A549 (cell line): ENCODE measurements around the gene CAPZA1. TPM values are rescaled to one million over a fixed set of nuclear protein-coding genes. Genes with fewer than 3 reads are reported as not detected.

ENCODE experiments used
- ATAC-seq, 2 experiments: fragments of 200-7000 bp in 1 of 2; fragments of >200 bp in 1 of 2; cut with Nextera tagmentation in 1 of 2; cut with Tn5 transposase in 1 of 2; 3 replicates each; pipeline versions ENCODE4 v1.8.0 to v1.9.1; 2018 to 2020; ENCODE audit warnings: mild to moderate bottlenecking in 1 of 2, moderate library complexity in 1 of 2
- CTCF ChIA-PET: fragments of 300-600 bp; sonication (Branson Sonifier 250); formaldehyde crosslinking; extraction: SDS; loops from one replicate; lab custom pipeline; 2021; ENCODE audit warnings: antibody characterized with exemption, inconsistent platforms; lab: Yijun Ruan, JAX
- POLR2A ChIA-PET: fragments of 350-600 bp; formaldehyde crosslinking; extraction: SDS; loops from one replicate; lab custom pipeline; 2021; ENCODE audit warnings: antibody characterized with exemption, inconsistent platforms; lab: Yijun Ruan, JAX
- DNase-seq, 2 experiments: peaks; one replicate each; pipeline versions ENCODE4 v3.0.0 to v3.0.0-alpha.2; 2011 to 2016; ENCODE audit warnings: low read depth in 1 of 2, low spot score in 1 of 2
- FAIRE-seq: peaks from 2 replicates; lab custom pipeline; 2011; peaks lifted over from hg19 to GRCh38; lab: Jason Lieb, UNC
- H3K27ac ChIP-seq, 2 experiments: fragments of >200 bp; sonication (Bioruptor Twin); formaldehyde crosslinking; 3 replicates each; pipeline ENCODE4 v1.5.1; 2016 to 2017
- H3K4me1 ChIP-seq: fragments of >200 bp; sonication (Bioruptor Twin); formaldehyde crosslinking; 3 replicates; pipeline ENCODE4 v1.6.1; 2016
- H3K4me2 ChIP-seq: fragments of >200 bp; sonication (Bioruptor Twin); formaldehyde crosslinking; 3 replicates; pipeline ENCODE4 v1.6.1; 2016
- H3K4me3 ChIP-seq: fragments of >200 bp; sonication (Bioruptor Twin); formaldehyde crosslinking; 3 replicates; pipeline ENCODE4 v1.5.1; 2016
- H3K9me3 ChIP-seq: fragments of >200 bp; sonication (Bioruptor Twin); formaldehyde crosslinking; 3 replicates; pipeline ENCODE4 v1.6.1; 2016
- CBX2 ChIP-seq: fragments of 200-600 bp; sonication (generic); IDR thresholded peaks from 2 replicates; pipeline ENCODE4 v1.6.1; 2016; ENCODE audit warnings: low read depth, mild to moderate bottlenecking, borderline replicate concordance
- EHMT2 ChIP-seq: fragments of 200-600 bp; sonication (generic); IDR thresholded peaks from 2 replicates; pipeline ENCODE4 v1.6.1; 2016; ENCODE audit warnings: antibody characterized with exemption, low read depth, mild to moderate bottlenecking, moderate library complexity
- FOSL2 ChIP-seq, 2 experiments: fragments of 450-650 bp in 1 of 2; fragments of >200 bp in 1 of 2; sonication (Bioruptor Twin) in 1 of 2; formaldehyde crosslinking; IDR thresholded peaks; 2 replicates each; pipeline versions ENCODE4 v1.5.0 to v1.6.1; 2016 to 2020; ENCODE audit warnings: mild to moderate bottlenecking in 1 of 2, moderate library complexity in 1 of 2
- FOXS1 ChIP-seq: fragments of 250-450 bp; sonication (Bioruptor Pico); IDR thresholded peaks from 2 replicates; pipeline ENCODE4 v1.5.0; 2020; ENCODE audit warnings: mild to moderate bottlenecking, moderate library complexity
- HOXA7 ChIP-seq: fragments of 250-450 bp; sonication (Bioruptor Pico); IDR thresholded peaks from 2 replicates; pipeline ENCODE4 v1.5.0; 2020; ENCODE audit warnings: mild to moderate bottlenecking, moderate library complexity
- HOXB5 ChIP-seq: fragments of 250-450 bp; sonication (Bioruptor Pico); IDR thresholded peaks from 2 replicates; pipeline ENCODE4 v1.5.0; 2020; ENCODE audit warnings: mild to moderate bottlenecking, moderate library complexity
- KDM1A ChIP-seq: fragments of 200-600 bp; sonication (generic); IDR thresholded peaks from 2 replicates; pipeline ENCODE4 v1.6.1; 2016; ENCODE audit warnings: low read depth, mild to moderate bottlenecking
- MAFK ChIP-seq: fragments of 450-650 bp; IDR thresholded peaks from 2 replicates; pipeline ENCODE4 v1.6.1; 2014; ENCODE audit not compliant: partially characterized antibody
- MAZ ChIP-seq: fragments of 150-350 bp; IDR thresholded peaks from 2 replicates; pipeline ENCODE4 v1.6.1; 2014; ENCODE audit warnings: antibody characterized with exemption, low read depth, low read length, borderline replicate concordance
- MYC ChIP-seq: IDR thresholded peaks from 2 replicates; pipeline ENCODE4 v1.6.1; 2012; ENCODE audit warnings: mild to moderate bottlenecking, inconsistent platforms, low read length, improper control_type of control experiment, borderline replicate concordance
- NR3C1 ChIP-seq: fragments of >200 bp; sonication (Bioruptor Twin); formaldehyde crosslinking; IDR thresholded peaks from 3 replicates; pipeline ENCODE4 v1.6.1; 2017
- POLR2A ChIP-seq: IDR thresholded peaks from 2 replicates; pipeline ENCODE4 v1.6.1; 2012; ENCODE audit warnings: mild to moderate bottlenecking, low read length
- RAD21 ChIP-seq, 2 experiments: fragments of >200 bp in 1 of 2; sonication (Bioruptor Twin) in 1 of 2; formaldehyde crosslinking in 1 of 2; IDR thresholded peaks in 1 of 2; conservative IDR thresholded peaks in 1 of 2; 2 replicates in 1 of 2; 3 replicates in 1 of 2; pipeline ENCODE4 v1.6.1; 2012 to 2018; ENCODE audit warnings: inconsistent platforms in 1 of 2
- RARB ChIP-seq: fragments of 250-450 bp; sonication (Bioruptor Pico); IDR thresholded peaks from 2 replicates; pipeline ENCODE4 v1.8.0; 2021; ENCODE audit warnings: mild to moderate bottlenecking, moderate library complexity
- RCOR1 ChIP-seq: fragments of 150-350 bp; IDR thresholded peaks from 2 replicates; pipeline ENCODE4 v1.6.1; 2014; ENCODE audit warnings: antibody characterized with exemption, low read length, low read depth
- RNF2 ChIP-seq: fragments of 200-600 bp; sonication (generic); IDR thresholded peaks from 2 replicates; pipeline ENCODE4 v1.6.1; 2016; ENCODE audit warnings: low read depth, mild to moderate bottlenecking, antibody characterized with exemption, moderate library complexity, borderline replicate concordance
- SREBF2 ChIP-seq: fragments of 450-650 bp; IDR thresholded peaks from 2 replicates; pipeline ENCODE4 v1.6.1; 2014; ENCODE audit warnings: mild to moderate bottlenecking, moderate library complexity
- TP53 ChIP-seq: fragments of 250-450 bp; sonication (Bioruptor Pico); IDR thresholded peaks from 2 replicates; pipeline ENCODE4 v1.5.0; 2021; ENCODE audit warnings: mild to moderate bottlenecking, moderate library complexity
- ZC3H11A ChIP-seq: fragments of 450-650 bp; IDR thresholded peaks from 2 replicates; pipeline ENCODE4 v1.6.1; 2014; ENCODE audit warnings: antibody characterized with exemption, mild to moderate bottlenecking
- ZNF302 ChIP-seq: fragments of 250-450 bp; sonication (Bioruptor Pico); IDR thresholded peaks from 2 replicates; pipeline ENCODE4 v1.9.0; 2021; ENCODE audit warnings: inconsistent platforms, mild to moderate bottlenecking, moderate library complexity
- ZSCAN20 ChIP-seq: fragments of 250-450 bp; sonication (Bioruptor Pico); IDR thresholded peaks from 2 replicates; pipeline ENCODE4 v1.8.0; 2022; ENCODE audit warnings: mild to moderate bottlenecking, moderate library complexity
- WGBS: methylation state at CpG from one replicate; pipeline ENCODE4 v1.1.6; 2017; ENCODE audit errors: missing lambda C conversion rate; 5-methylcytosine and 5-hydroxymethylcytosine counted together
- polyA plus RNA-seq, 4 experiments: library from polyadenylated mRNA; depleted of rRNA in 3 of 4; stranded (reverse); fragments of >200 nt; fragmentation: RNase III in 1 of 4; extraction: RNeasy Plus Mini Kit Qiagen cat#74134 plus additional on column Dnase treatment in 1 of 4; gene quantifications; 2 replicates in 3 of 4; 3 replicates in 1 of 4; pipeline ENCODE4 v1.2.3, GENCODE V29; 2011 to 2017
- TF ChIP-seq, protein P1 (sequence below): fragments of >200 bp; sonication (Bioruptor Twin); formaldehyde crosslinking; IDR thresholded peaks from 2 replicates; pipeline ENCODE4 v1.6.1; 2016
- TF ChIP-seq, protein P2 (sequence below): IDR thresholded peaks from 2 replicates; pipeline ENCODE4 v1.6.1; 2012
- TF ChIP-seq, protein P3 (sequence below): fragments of >200 bp; sonication (Bioruptor Twin); formaldehyde crosslinking; IDR thresholded peaks from 3 replicates; pipeline ENCODE4 v1.5.1; 2016
- TF ChIP-seq, protein P4 (sequence below): IDR thresholded peaks from 2 replicates; pipeline ENCODE4 v1.6.1; 2012
- TF ChIP-seq, protein P5 (sequence below): fragments of 150-350 bp; IDR thresholded peaks from 2 replicates; pipeline ENCODE4 v1.6.1; 2014; ENCODE audit warnings: low read depth, mild to moderate bottlenecking, low read length
- TF ChIP-seq, protein P6 (sequence below): IDR thresholded peaks from 2 replicates; pipeline ENCODE4 v1.6.1; 2012; ENCODE audit warnings: low read depth, borderline replicate concordance
- TF ChIP-seq, protein P7 (sequence below): fragments of 200-600 bp; sonication (generic); IDR thresholded peaks from 2 replicates; pipeline ENCODE4 v1.6.1; 2016; ENCODE audit warnings: antibody characterized with exemption, mild to moderate bottlenecking, moderate library complexity

CAPZA1 gene
- polyA plus RNA-seq, 2 of the 4 experiments (the other 2 are of a cell fraction) = 103 to 136 TPM

DNA sequence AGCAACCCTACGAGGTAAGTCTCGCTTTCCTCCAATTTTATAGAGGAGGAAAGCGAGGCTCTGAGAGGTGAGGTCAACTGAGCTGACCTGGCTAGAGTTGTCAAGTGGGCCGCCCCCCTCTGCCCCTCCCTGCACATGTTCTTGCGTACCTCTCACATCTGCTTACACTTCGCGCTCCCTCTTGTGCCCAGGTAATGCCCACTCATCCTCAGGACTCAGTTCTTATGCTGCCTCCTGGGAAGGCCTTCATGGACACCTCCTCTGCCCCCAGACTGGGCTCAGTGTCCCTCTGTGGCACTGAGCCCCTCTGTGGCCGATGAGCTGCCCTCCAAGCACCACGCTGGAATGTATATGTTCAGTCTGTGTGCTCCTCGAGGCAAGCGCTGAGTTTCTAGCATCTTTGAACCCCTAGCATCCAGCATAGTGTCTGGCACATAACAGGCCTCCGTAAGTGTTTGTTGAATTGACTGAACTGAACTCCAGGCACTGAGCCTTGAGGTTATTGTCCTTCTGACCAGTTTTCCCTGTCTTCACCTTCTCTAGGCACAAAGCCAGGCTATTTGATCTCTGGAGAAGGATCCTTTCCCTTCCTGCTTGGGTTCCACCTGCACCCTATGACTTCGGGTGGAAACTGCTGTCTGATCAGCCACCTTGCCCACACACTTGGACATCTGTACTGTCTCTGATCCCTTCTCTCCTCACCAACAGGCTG, 68.3 kb downstream of the CAPZA1 start:
- CTCF ChIA-PET = interaction anchor here (1.3 kb wide), 1 partner anchor 20 kb away, joined by 3 read pairs; no protein-coding TSS in a partner anchor
- H3K4me2 ChIP-seq = no peak overlapping the region
- FAIRE-seq (no peak), ATAC-seq (no peak)
- WGBS = 87% methylated on average over 12 of the region's 13 CpGs
- POLR2A ChIA-PET = no interaction called here
- no peak for TF ChIP-seq EHMT2
- TF ChIP-seq, protein P1, sequence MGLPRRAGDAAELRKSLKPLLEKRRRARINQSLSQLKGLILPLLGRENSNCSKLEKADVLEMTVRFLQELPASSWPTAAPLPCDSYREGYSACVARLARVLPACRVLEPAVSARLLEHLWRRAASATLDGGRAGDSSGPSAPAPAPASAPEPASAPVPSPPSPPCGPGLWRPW = no peak
- no peak for TF ChIP-seq SREBF2
- TF ChIP-seq, protein P2, sequence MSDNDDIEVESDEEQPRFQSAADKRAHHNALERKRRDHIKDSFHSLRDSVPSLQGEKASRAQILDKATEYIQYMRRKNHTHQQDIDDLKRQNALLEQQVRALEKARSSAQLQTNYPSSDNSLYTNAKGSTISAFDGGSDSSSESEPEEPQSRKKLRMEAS = no peak
- no peak for TF ChIP-seq POLR2A
- no peak for TF ChIP-seq RCOR1
- TF ChIP-seq HOXA7 = no peak
- no peak for TF ChIP-seq RARB
- TF ChIP-seq KDM1A = no peak
- TF ChIP-seq CBX2 = no peak
- TF ChIP-seq ZC3H11A = no peak
- TF ChIP-seq RAD21 (conservative IDR thresholded peaks at IDR 0.05 in 1 of 2, IDR thresholded peaks at IDR 0.05 in 1 of 2) = no peak
- no peak for TF ChIP-seq MAZ
- TF ChIP-seq MAFK = no peak
- TF ChIP-seq ZNF302 = no peak
- TF ChIP-seq, all 56 proteins: peak for 0
- no peaks in the 10 kb centered on the region for H3K4me1 ChIP-seq
- H3K4me3 ChIP-seq = no peak overlapping the region
- no peak for DNase-seq
- H3K27ac ChIP-seq = no peak overlapping the region
- H3K9me3 ChIP-seq = no peaks in the 10 kb centered on the region

DNA sequence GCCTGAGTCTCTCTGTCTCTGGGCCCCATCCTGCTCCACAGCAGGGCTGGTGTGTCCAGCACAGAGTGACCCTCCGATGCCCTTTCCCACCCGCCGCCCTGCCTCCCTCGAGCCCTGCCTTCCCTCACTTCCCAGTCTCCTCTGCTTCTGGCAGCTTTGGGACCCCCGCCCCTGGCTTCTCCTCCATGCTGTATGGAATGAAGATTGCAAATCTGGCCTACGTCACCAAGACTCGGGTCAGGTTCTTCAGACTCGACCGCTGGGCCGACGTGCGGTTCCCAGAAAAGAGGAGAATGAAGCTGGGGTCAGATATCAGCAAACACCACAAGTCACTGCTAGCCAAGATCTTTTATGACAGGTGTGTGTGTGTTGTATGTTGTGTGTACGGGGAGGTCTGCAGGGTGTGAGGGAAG, 69.2 kb downstream of the CAPZA1 start:
- 90% methylated on average over 13 of the region's 13 CpGs for WGBS
- no peaks in the 10 kb centered on the region for H3K9me3 ChIP-seq
- FAIRE-seq = no peak
- ChIA-PET CTCF (interaction anchor here (0.6 to 1.3 kb wide), 3 partner anchors 14 to 292 kb away, joined by 3 read pairs; no protein-coding TSS in a partner anchor), POLR2A (no interaction called here)
- H3K27ac ChIP-seq = no peak overlapping the region
- no peak for DNase-seq
- TF ChIP-seq RCOR1 = no peak
- no peak for TF ChIP-seq ZSCAN20
- no peak for TF ChIP-seq RNF2
- TF ChIP-seq, protein P3, sequence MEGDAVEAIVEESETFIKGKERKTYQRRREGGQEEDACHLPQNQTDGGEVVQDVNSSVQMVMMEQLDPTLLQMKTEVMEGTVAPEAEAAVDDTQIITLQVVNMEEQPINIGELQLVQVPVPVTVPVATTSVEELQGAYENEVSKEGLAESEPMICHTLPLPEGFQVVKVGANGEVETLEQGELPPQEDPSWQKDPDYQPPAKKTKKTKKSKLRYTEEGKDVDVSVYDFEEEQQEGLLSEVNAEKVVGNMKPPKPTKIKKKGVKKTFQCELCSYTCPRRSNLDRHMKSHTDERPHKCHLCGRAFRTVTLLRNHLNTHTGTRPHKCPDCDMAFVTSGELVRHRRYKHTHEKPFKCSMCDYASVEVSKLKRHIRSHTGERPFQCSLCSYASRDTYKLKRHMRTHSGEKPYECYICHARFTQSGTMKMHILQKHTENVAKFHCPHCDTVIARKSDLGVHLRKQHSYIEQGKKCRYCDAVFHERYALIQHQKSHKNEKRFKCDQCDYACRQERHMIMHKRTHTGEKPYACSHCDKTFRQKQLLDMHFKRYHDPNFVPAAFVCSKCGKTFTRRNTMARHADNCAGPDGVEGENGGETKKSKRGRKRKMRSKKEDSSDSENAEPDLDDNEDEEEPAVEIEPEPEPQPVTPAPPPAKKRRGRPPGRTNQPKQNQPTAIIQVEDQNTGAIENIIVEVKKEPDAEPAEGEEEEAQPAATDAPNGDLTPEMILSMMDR = no peak
- TF ChIP-seq FOSL2 (IDR thresholded peaks at IDR 0.05) = no peak
- no peak for TF ChIP-seq FOSL2 (CRISPR knock-in tag; IDR thresholded peaks at IDR 0.05)
- no peak for TF ChIP-seq NR3C1
- TF ChIP-seq, protein P4, sequence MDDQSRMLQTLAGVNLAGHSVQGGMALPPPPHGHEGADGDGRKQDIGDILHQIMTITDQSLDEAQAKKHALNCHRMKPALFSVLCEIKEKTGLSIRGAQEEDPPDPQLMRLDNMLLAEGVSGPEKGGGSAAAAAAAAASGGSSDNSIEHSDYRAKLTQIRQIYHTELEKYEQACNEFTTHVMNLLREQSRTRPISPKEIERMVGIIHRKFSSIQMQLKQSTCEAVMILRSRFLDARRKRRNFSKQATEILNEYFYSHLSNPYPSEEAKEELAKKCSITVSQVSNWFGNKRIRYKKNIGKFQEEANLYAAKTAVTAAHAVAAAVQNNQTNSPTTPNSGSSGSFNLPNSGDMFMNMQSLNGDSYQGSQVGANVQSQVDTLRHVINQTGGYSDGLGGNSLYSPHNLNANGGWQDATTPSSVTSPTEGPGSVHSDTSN = no peak
- TF ChIP-seq MAFK = no peak
- TF ChIP-seq, protein P5, sequence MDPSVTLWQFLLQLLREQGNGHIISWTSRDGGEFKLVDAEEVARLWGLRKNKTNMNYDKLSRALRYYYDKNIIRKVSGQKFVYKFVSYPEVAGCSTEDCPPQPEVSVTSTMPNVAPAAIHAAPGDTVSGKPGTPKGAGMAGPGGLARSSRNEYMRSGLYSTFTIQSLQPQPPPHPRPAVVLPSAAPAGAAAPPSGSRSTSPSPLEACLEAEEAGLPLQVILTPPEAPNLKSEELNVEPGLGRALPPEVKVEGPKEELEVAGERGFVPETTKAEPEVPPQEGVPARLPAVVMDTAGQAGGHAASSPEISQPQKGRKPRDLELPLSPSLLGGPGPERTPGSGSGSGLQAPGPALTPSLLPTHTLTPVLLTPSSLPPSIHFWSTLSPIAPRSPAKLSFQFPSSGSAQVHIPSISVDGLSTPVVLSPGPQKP = no peak
- TF ChIP-seq FOXS1 (CRISPR knock-in tag) = no peak
- no peak for TF ChIP-seq TP53
- no peak for TF ChIP-seq HOXB5 (CRISPR knock-in tag)
- TF ChIP-seq MYC = no peak
- TF ChIP-seq EHMT2 = no peak
- TF ChIP-seq, protein P1 = no peak
- TF ChIP-seq, protein P6, sequence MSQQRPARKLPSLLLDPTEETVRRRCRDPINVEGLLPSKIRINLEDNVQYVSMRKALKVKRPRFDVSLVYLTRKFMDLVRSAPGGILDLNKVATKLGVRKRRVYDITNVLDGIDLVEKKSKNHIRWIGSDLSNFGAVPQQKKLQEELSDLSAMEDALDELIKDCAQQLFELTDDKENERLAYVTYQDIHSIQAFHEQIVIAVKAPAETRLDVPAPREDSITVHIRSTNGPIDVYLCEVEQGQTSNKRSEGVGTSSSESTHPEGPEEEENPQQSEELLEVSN = no peak
- TF ChIP-seq, protein P7, sequence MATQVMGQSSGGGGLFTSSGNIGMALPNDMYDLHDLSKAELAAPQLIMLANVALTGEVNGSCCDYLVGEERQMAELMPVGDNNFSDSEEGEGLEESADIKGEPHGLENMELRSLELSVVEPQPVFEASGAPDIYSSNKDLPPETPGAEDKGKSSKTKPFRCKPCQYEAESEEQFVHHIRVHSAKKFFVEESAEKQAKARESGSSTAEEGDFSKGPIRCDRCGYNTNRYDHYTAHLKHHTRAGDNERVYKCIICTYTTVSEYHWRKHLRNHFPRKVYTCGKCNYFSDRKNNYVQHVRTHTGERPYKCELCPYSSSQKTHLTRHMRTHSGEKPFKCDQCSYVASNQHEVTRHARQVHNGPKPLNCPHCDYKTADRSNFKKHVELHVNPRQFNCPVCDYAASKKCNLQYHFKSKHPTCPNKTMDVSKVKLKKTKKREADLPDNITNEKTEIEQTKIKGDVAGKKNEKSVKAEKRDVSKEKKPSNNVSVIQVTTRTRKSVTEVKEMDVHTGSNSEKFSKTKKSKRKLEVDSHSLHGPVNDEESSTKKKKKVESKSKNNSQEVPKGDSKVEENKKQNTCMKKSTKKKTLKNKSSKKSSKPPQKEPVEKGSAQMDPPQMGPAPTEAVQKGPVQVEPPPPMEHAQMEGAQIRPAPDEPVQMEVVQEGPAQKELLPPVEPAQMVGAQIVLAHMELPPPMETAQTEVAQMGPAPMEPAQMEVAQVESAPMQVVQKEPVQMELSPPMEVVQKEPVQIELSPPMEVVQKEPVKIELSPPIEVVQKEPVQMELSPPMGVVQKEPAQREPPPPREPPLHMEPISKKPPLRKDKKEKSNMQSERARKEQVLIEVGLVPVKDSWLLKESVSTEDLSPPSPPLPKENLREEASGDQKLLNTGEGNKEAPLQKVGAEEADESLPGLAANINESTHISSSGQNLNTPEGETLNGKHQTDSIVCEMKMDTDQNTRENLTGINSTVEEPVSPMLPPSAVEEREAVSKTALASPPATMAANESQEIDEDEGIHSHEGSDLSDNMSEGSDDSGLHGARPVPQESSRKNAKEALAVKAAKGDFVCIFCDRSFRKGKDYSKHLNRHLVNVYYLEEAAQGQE = no peak
- H3K4me2 ChIP-seq = no peak overlapping the region
- H3K4me1 ChIP-seq = no peaks in the 10 kb centered on the region
- no peak for ATAC-seq
- H3K4me3 ChIP-seq = no peak overlapping the region
